ENCODE results near the gene ARL3. TPM values are rescaled to one million over a fixed set of nuclear protein-coding genes. Genes with fewer than 3 reads are reported as not detected.
"Not testable (repeated sequence)": the region's sequence is repeated elsewhere in the genome, so short reads cannot be mapped to it uniquely, and the experiment has no call there.

Gene ARL3
- total and polyA plus RNA-seq, 2 experiments from 2014 or later, result 8.5 to 22.6 TPM

- no peak for TF ChIP-seq ZNF462 (CRISPR knock-in tag; IDR thresholded peaks at IDR 0.05)
Observed at GRCh38 chr10:102696736-102697135, 17.5 kb downstream of the ARL3 start (continued).

DNA sequence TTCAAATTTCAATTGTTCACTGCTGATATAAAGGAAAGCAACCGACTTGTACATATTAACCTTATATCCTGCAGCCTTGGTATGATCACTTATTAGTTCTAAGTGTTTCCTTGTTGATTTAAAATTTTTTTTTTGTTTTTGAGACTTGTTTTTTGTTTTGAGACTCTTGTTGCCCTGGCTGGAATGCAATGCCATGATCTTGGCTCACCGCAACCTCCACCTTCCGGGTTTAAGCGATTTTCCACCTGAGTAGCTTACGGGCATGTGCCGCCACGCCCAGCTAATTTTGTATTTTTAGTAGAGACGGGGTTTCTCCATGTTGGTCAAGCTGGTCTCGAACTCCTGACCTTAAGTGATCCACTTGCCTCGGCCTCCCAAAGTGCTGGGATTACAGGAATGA, 18.8 kb downstream of the ARL3 start:
- not testable (repeated sequence) for H3K27ac Mint-ChIP-seq; H3K27me3 Mint-ChIP-seq (ENCODE audit: insufficient read depth, low read depth, poor library complexity); H3K27me3 ChIP-seq (ENCODE audit: insufficient read depth); ATAC-seq; H2AFZ ChIP-seq; H3K4me3 ChIP-seq; H3K4me1 ChIP-seq (ENCODE audit: insufficient read depth); H3F3A ChIP-seq (replicated peaks; ENCODE audit: low read depth); H3K9me2 ChIP-seq (ENCODE audit: insufficient read depth); H3K36me3 ChIP-seq (ENCODE audit: insufficient read depth); H3K9me3 Mint-ChIP-seq; H3K79me2 ChIP-seq (replicated peaks; ENCODE audit: insufficient read depth); H3K4me2 ChIP-seq; H3K4me3 Mint-ChIP-seq; H4K20me1 ChIP-seq (replicated peaks; ENCODE audit: insufficient read depth); H3K27ac ChIP-seq (ENCODE audit: low read depth); H3K4me1 Mint-ChIP-seq; DNase-seq (ENCODE audit: low spot score)
- peaks cover 30% of the 10 kb centered on the region for H3K36me3 Mint-ChIP-seq (ENCODE audit: low read depth)

DNA sequence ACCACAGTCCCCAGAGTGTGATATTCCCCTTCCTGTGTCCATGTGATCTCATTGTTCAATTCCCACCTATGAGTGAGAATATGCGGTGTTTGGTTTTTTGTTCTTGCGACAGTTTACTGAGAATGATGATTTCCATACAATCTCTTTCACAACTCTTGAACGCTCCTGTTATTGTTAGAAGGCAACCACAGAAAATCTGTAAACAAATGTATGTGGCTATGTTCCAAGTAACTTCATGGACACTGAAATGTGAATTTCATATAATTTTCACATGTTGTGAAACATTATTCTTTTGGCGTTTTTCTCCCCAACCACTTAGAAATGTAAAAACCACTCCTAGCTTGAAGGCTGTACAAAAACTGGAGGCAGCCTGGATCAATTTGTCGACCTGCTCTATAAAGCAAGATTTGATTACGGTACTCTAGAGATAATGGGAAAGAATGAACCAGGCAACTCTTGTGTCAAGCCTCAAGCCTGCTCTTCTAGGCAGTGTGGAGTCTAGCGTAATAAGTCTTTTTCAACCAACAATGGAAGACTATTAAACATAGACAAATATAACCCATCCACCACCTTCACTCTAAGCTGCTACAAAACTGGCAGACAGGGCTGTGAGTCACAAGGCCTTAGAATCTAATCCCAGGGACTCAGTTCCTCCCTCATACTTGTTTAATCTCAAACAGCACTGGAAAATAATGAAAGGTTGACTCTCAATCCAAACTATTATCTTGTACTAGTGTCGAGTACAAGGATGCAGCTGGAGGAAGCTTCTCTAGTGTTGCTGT, 22.7 kb downstream of the ARL3 start:
- no peak for TF ChIP-seq ZNF462 (CRISPR knock-in tag; IDR thresholded peaks at IDR 0.05)
- H3K9me2 ChIP-seq (ENCODE audit: insufficient read depth), result no peaks in the 10 kb centered on the region
- H3K79me2 ChIP-seq (replicated peaks; ENCODE audit: insufficient read depth), result no peaks in the 10 kb centered on the region
- Mint-ChIP-seq H3K9me3 (no peaks in the 10 kb centered on the region), H3K4me3 (no peak overlapping the region), H3K27ac (no peak overlapping the region), H3K4me1 (no peaks in the 10 kb centered on the region), H3K27me3 (ENCODE audit: insufficient read depth, low read depth, poor library complexity) (peaks cover 3% of the 10 kb centered on the region), H3K36me3 (ENCODE audit: low read depth) (peaks cover 5% of the 10 kb centered on the region)
- 0 out of 2 replicates have a peak, but pooled peaks cover 4% of the 10 kb centered on the region for H3K36me3 ChIP-seq (ENCODE audit: insufficient read depth)
- DNase-seq (ENCODE audit: low spot score) (no peak), ATAC-seq (no peak)
- no peak overlapping the region for H3K4me2 ChIP-seq
- H3F3A ChIP-seq (replicated peaks; ENCODE audit: low read depth), result no peaks in the 10 kb centered on the region
- no peaks in the 10 kb centered on the region for H3K27me3 ChIP-seq (ENCODE audit: insufficient read depth)
- no peak overlapping the region for H3K27ac ChIP-seq (ENCODE audit: low read depth)
- H3K4me1 ChIP-seq (ENCODE audit: insufficient read depth), result no peaks in the 10 kb centered on the region
- H3K4me3 ChIP-seq, result no peak overlapping the region
- 0 out of 2 replicates have a peak, but pooled peaks cover 4% of the 10 kb centered on the region for H4K20me1 ChIP-seq (replicated peaks; ENCODE audit: insufficient read depth)
- no peak overlapping the region for H2AFZ ChIP-seq
